Fibroblast of lung (primary cell): Measurements from ENCODE around the gene ABCC10.

Experiments used
- CTCF ChIP-seq, 2 donors: IDR thresholded peaks in 1 of 2; conservative IDR thresholded peaks in 1 of 2; 1 replicate in 1 of 2; 2 replicates in 1 of 2; pipeline ENCODE4 v1.5.1; 2011 to 2012; ENCODE audit warnings: low read length in 2 of 2, control low read depth in 1 of 2, inconsistent platforms in 1 of 2, low read depth in 1 of 2, mild to moderate bottlenecking in 1 of 2
- EZH2 ChIP-seq: IDR thresholded peaks from 2 replicates; pipeline ENCODE4 v1.5.1; 2012; ENCODE audit warnings: low read length, control low read depth, mild to moderate bottlenecking; ENCODE audit errors: missing control alignments

- TF ChIP-seq CTCF (conservative IDR thresholded peaks at IDR 0.05 in 1 of 2, IDR thresholded peaks at IDR 0.05 in 1 of 2; ENCODE audit: low read depth in 1 of 2, low read length in 2 of 2) (no peak), EZH2 (no peak)
Observed at GRCh38 chr6:43499028-43499815, 71.9 kb downstream of the ABCC10 start.
